ENCODE results near the gene CTF1. TPM values are rescaled to one million over a fixed set of nuclear protein-coding genes. Genes with fewer than 3 reads are reported as not detected.

CTF1 gene
- total and polyA plus RNA-seq, 10 of the 15 experiments (the other 5 are each of a cell fraction or from before 2014, with no cell fraction given): 0.04 to 0.46 (median 0.11) TPM; not detected in 3

GRCh38 chr16:30942426-30942806 is 46.0 kb downstream of the CTF1 start (continued):
- TF ChIP-seq BCLAF1 (IDR thresholded peaks at IDR 0.05) (no peak), KDM1A (IDR thresholded peaks at IDR 0.05; ENCODE audit: borderline replicate concordance) (no peak), IKZF2 (IDR thresholded peaks at IDR 0.05) (no peak)

DNA sequence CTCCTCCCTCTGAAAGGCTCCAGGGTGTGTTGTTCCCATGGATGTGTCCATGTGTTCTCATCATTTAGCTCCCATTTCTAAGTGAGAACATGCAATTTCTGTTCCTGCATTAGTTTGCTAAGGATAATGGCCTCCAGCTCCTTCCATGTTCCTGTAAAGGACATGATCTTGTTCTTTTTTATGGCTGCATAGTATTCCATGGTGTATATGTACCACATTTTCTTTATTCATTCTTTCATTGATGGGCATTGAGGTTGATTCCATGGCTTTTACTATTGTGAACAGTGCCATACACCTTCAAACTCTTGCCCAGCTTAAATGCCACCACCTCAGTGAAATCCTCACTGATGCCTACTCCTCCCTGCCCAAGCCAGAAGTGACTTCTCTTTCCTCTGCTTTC is 47.9 kb downstream of the CTF1 start:
- SMC1A ChIA-PET (ENCODE audit: uncharacterized antibody, unreplicated experiment): interaction anchor here (0.7 to 1.2 kb wide), 2 partner anchors 43 to 129 kb away, joined by 3 read pairs; no protein-coding TSS in a partner anchor
- Histone ChIP-seq H3K9ac (ENCODE audit: control insufficient read depth, insufficient read depth, low read length) (no peak overlapping the region), H3K4me1 (ENCODE audit: control insufficient read depth, insufficient read depth, low read length) (peaks cover 9% of the 10 kb centered on the region), H3K27ac (ENCODE audit: control insufficient read depth, insufficient read depth) (no peak overlapping the region), H3K4me2 (ENCODE audit: control insufficient read depth, insufficient read depth) (no peak overlapping the region), H4K20me1 (ENCODE audit: control insufficient read depth, insufficient read depth) (no peaks in the 10 kb centered on the region), H3K79me2 (ENCODE audit: control insufficient read depth, insufficient read depth, low read length) (peaks cover 5% of the 10 kb centered on the region), H3K4me3 (no peak overlapping the region), H3K27me3 (replicated peaks in 1 of 2; ENCODE audit: control insufficient read depth in 2 of 2, insufficient read depth in 2 of 2, low read length in 1 of 2) (no peaks in the 10 kb centered on the region), H3K9me3 (replicated peaks; ENCODE audit: control insufficient read depth, insufficient read depth, low read length) (no peaks in the 10 kb centered on the region), H2AFZ (ENCODE audit: control insufficient read depth, low read depth, low read length) (no peak overlapping the region), H3K36me3 (ENCODE audit: control insufficient read depth in 2 of 2, insufficient read depth in 2 of 2, low read length in 1 of 2) (peaks cover 1 to 7% of the 10 kb centered on the region in 2 experiments; a peak in 2 of 4 replicates)
- POLR2A ChIA-PET: interaction anchor here (0.6 kb wide), 1 partner anchor 227 kb away, joined by 6 read pairs; no protein-coding TSS in a partner anchor
- RAD21 ChIA-PET (ENCODE audit: unreplicated experiment): interaction anchor here (1.4 kb wide), 1 partner anchor 43 kb away, joined by 5 read pairs; no protein-coding TSS in a partner anchor
- FAIRE-seq (no peak), ATAC-seq (no peak), DNase-seq (ENCODE audit: low read depth, low spot score) (no peak)
- TF ChIP-seq SMARCA5 (IDR thresholded peaks at IDR 0.05) (no peak), CREB1 (IDR thresholded peaks at IDR 0.05; ENCODE audit: low read depth) (no peak), ASH2L (IDR thresholded peaks at IDR 0.05; ENCODE audit: borderline replicate concordance, low read depth) (no peak), RB1 (IDR thresholded peaks at IDR 0.05; ENCODE audit: borderline replicate concordance) (no peak), LARP7 (IDR thresholded peaks at IDR 0.05) (no peak), POLR2A (IDR thresholded peaks at IDR 0.05; ENCODE audit: low read depth, low read length) (no peak), SIN3A (IDR thresholded peaks at IDR 0.05; ENCODE audit: low read depth, low read length) (no peak), NRF1 (conservative IDR thresholded peaks at IDR 0.05; ENCODE audit: low read depth, low read length) (no peak), EGR1 (IDR thresholded peaks at IDR 0.05; ENCODE audit: borderline replicate concordance in 1 of 2, low read depth in 2 of 2, low read length in 2 of 2) (no peak), RBBP5 (conservative IDR thresholded peaks at IDR 0.05) (no peak), ZNF217 (IDR thresholded peaks at IDR 0.05) (no peak)
- TF ChIP-seq, protein P1, sequence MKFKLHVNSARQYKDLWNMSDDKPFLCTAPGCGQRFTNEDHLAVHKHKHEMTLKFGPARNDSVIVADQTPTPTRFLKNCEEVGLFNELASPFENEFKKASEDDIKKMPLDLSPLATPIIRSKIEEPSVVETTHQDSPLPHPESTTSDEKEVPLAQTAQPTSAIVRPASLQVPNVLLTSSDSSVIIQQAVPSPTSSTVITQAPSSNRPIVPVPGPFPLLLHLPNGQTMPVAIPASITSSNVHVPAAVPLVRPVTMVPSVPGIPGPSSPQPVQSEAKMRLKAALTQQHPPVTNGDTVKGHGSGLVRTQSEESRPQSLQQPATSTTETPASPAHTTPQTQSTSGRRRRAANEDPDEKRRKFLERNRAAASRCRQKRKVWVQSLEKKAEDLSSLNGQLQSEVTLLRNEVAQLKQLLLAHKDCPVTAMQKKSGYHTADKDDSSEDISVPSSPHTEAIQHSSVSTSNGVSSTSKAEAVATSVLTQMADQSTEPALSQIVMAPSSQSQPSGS (IDR thresholded peaks at IDR 0.05; ENCODE audit: low read length): no peak
- TF ChIP-seq, protein P2, sequence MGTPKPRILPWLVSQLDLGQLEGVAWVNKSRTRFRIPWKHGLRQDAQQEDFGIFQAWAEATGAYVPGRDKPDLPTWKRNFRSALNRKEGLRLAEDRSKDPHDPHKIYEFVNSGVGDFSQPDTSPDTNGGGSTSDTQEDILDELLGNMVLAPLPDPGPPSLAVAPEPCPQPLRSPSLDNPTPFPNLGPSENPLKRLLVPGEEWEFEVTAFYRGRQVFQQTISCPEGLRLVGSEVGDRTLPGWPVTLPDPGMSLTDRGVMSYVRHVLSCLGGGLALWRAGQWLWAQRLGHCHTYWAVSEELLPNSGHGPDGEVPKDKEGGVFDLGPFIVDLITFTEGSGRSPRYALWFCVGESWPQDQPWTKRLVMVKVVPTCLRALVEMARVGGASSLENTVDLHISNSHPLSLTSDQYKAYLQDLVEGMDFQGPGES (IDR thresholded peaks at IDR 0.05): no peak
- TF ChIP-seq, protein P3, sequence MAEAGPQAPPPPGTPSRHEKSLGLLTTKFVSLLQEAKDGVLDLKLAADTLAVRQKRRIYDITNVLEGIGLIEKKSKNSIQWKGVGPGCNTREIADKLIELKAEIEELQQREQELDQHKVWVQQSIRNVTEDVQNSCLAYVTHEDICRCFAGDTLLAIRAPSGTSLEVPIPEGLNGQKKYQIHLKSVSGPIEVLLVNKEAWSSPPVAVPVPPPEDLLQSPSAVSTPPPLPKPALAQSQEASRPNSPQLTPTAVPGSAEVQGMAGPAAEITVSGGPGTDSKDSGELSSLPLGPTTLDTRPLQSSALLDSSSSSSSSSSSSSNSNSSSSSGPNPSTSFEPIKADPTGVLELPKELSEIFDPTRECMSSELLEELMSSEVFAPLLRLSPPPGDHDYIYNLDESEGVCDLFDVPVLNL (IDR thresholded peaks at IDR 0.05; ENCODE audit: low read depth, low read length): no peak
- intact Hi-C loops (cut with micrococcal nuclease; ENCODE audit: unreplicated experiment) (no loop called here), in situ Hi-C loops (cut with MboI) (no loop called here)
- no TSS peak for BruUV-seq (replicated peaks)
- CTCF ChIA-PET: interaction anchor here (1.0 to 5.0 kb wide), 5 partner anchors 10 to 414 kb away, joined by 3 to 60 read pairs (median 4); no protein-coding TSS in a partner anchor

All from GM12878 (cell line).